ENCODE data around the gene LMBR1L.
"Not testable (repeated sequence)": the region's sequence is repeated elsewhere in the genome, so short reads cannot be mapped to it uniquely, and the experiment has no call there.

Gene LMBR1L
- total RNA-seq: 174 to 229 reads per million in 2 donors

- peak; percentile 85 to 99 (median 95) for DNase-seq
These were observed at the start of gene LMBR1L for GRCh38 chr12:49110464-49111155. LMBR1L (minus strand) TSS chr12:49110847; CDS start chr12:49110555, 292 bp downstream.

- no peak for DNase-seq
These were observed 49.8 kb upstream of the LMBR1L start for GRCh38 chr12:49160399-49160798.

GRCh38 chr12:49154221-49154620 is 43.6 kb upstream of the LMBR1L start:
- DNase-seq: no peak

GRCh38 chr12:49147384-49147783 is 36.7 kb upstream of the LMBR1L start:
- DNase-seq: no peak

GRCh38 chr12:49146406-49146805 is 35.8 kb upstream of the LMBR1L start:
- DNase-seq: no peak

- no peak for DNase-seq
These were observed 33.7 kb upstream of the LMBR1L start for GRCh38 chr12:49144384-49144783.

GRCh38 chr12:49138999-49139398 is 28.4 kb upstream of the LMBR1L start:
- DNase-seq: no peak

- DNase-seq: no peak
These were observed 27.9 kb upstream of the LMBR1L start for GRCh38 chr12:49138587-49138986.

GRCh38 chr12:49137476-49137875 is 26.8 kb upstream of the LMBR1L start:
- no peak for DNase-seq

GRCh38 chr12:49136997-49137396 is 26.4 kb upstream of the LMBR1L start:
- DNase-seq: not testable (repeated sequence)

GRCh38 chr12:49133590-49133989 is 22.9 kb upstream of the LMBR1L start:
- DNase-seq: no peak

- DNase-seq: no peak
These were observed 22.4 kb upstream of the LMBR1L start for GRCh38 chr12:49133014-49133413.

- peak in 1 of 5 experiments; percentile 27 for DNase-seq
These were observed 21.3 kb upstream of the LMBR1L start for GRCh38 chr12:49131894-49132461.

- DNase-seq: peak; percentile 79 to 95 (median 86)
These were observed 20.6 kb upstream of the LMBR1L start, which contains the start of gene TUBA1B for GRCh38 chr12:49131051-49131893. TUBA1B (minus strand) TSS chr12:49131395; CDS start chr12:49131300, 95 bp downstream.

- DNase-seq: peak; percentile 82 to 94 (median 92)
These were observed 19.8 kb upstream of the LMBR1L start for GRCh38 chr12:49130151-49131050.

- DNase-seq: peak in 1 of 5 experiments; percentile 17
These were observed 18.9 kb upstream of the LMBR1L start for GRCh38 chr12:49129332-49130150.

- not testable (repeated sequence) for DNase-seq
These were observed 17.3 kb upstream of the LMBR1L start for GRCh38 chr12:49127971-49128370.

- peak in 1 of 5 experiments; percentile 21 for DNase-seq
These were observed 16.5 kb upstream of the LMBR1L start for GRCh38 chr12:49126852-49127763.

- no peak for DNase-seq
These were observed 10.5 kb upstream of the LMBR1L start for GRCh38 chr12:49121047-49121696.

GRCh38 chr12:49111206-49111605 is 559 bp upstream of the LMBR1L start:
- DNase-seq: no peak

Data from T-helper 2 cell (primary cell).